BLaER1 treated with 17β-estradiol and CSF1 and Interleukin-3, amounts not matched to agents 10 nM and 100 nM (cell line): Measurements from ENCODE around the gene RNF220.

Experiments used
- H3K27ac ChIP-seq, 11 experiments: shearing (Covaris generic); formaldehyde crosslinking; 2 replicates each; pipeline ENCODE4 v1.8.1; 2022
- H3K27me3 ChIP-seq, 11 experiments: shearing (Covaris generic); formaldehyde crosslinking; 2 replicates each; pipeline ENCODE4 v1.8.1; 2022
- H3K36me3 ChIP-seq, 11 experiments: shearing (Covaris generic); formaldehyde crosslinking; 2 replicates each; pipeline ENCODE4 v1.8.1; 2022
- H3K4me1 ChIP-seq, 10 experiments: shearing (Covaris generic); formaldehyde crosslinking; 2 replicates each; pipeline ENCODE4 v1.8.1; 2022
- H3K4me2 ChIP-seq, 11 experiments: shearing (Covaris generic); formaldehyde crosslinking; 2 replicates each; pipeline ENCODE4 v1.8.1; 2022
- H3K4me3 ChIP-seq, 10 experiments: shearing (Covaris generic); formaldehyde crosslinking; 2 replicates each; pipeline ENCODE4 v1.8.1; 2022
- H3K9ac ChIP-seq, 11 experiments: shearing (Covaris generic); formaldehyde crosslinking; 2 replicates each; pipeline ENCODE4 v1.8.1; 2022
- H3K9me3 ChIP-seq, 11 experiments: shearing (Covaris generic); formaldehyde crosslinking; replicated peaks in 1 of 11; 2 replicates each; pipeline ENCODE4 v1.8.1; 2022
- H4K20me1 ChIP-seq, 11 experiments: shearing (Covaris generic); formaldehyde crosslinking; 2 replicates each; pipeline ENCODE4 v1.8.1; 2022
- Cebpa-rat ChIP-seq, 11 experiments: shearing (Covaris generic); IDR thresholded peaks; 2 replicates each; pipeline ENCODE4 v1.8.1; 2022

Gene RNF220

DNA sequence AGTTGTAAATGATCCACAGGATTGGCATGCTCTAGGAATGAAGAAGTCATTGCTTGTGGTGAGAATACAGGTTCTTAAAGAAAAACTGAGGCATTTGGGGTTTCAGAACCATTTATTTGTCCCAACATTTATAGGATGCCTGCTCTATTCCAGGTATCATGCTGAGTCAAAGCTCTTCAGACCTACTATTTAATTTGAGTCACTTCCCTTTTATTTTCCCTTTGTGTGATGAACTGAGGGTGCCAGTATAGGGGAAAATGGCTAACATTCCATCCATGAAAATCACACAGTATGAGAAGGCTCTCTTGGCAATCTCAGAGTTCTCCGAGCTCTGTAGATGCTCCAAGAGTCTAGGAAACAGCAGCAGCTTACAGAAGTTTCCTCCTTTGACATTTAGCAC lies 110.4 kb downstream of the RNF220 start:
- Histone ChIP-seq H3K9me3 (no peaks in the 10 kb centered on the region), H4K20me1 (no peaks in the 10 kb centered on the region), H3K4me1 (peaks cover 0 to 9% (median 5%) of the 10 kb centered on the region in 10 experiments; a peak in 17 of 20 replicates), H3K9ac (no peak overlapping the region), H3K36me3 (no peaks in the 10 kb centered on the region), H3K4me3 (no peak overlapping the region), H3K4me2 (no peak overlapping the region), H3K27ac (no peak overlapping the region), H3K27me3 (no peaks in the 10 kb centered on the region)
- no peak for TF ChIP-seq Cebpa-rat (IDR thresholded peaks at IDR 0.05)

GRCh38 chr1:44519035-44519676 lies 114.1 kb downstream of the RNF220 start:
- H3K27ac ChIP-seq = no peak overlapping the region
- H3K4me2 ChIP-seq = peak overlapping the region in 2 of 11 experiments; percentile 16 to 46; a peak in 2 of 22 replicates
- H3K36me3 ChIP-seq = no peaks in the 10 kb centered on the region
- H3K4me3 ChIP-seq = no peak overlapping the region
- no peaks in the 10 kb centered on the region for H3K9me3 ChIP-seq
- H3K9ac ChIP-seq = no peak overlapping the region
- no peaks in the 10 kb centered on the region for H3K27me3 ChIP-seq
- H3K4me1 ChIP-seq = peaks cover 0 to 8% (median 3%) of the 10 kb centered on the region in 10 experiments; a peak in 7 of 20 replicates
- H4K20me1 ChIP-seq = no peaks in the 10 kb centered on the region
- TF ChIP-seq Cebpa-rat (IDR thresholded peaks at IDR 0.05) = no peak

GRCh38 chr1:44521378-44522080 lies 116.5 kb downstream of the RNF220 start:
- H3K4me2 ChIP-seq = no peak overlapping the region
- H4K20me1 ChIP-seq = no peaks in the 10 kb centered on the region; a peak in 1 of 22 replicates
- peaks cover 0 to 8% (median 5%) of the 10 kb centered on the region in 10 experiments; a peak in 9 of 20 replicates for H3K4me1 ChIP-seq
- no peaks in the 10 kb centered on the region for H3K9me3 ChIP-seq
- H3K36me3 ChIP-seq = no peaks in the 10 kb centered on the region
- no peak overlapping the region for H3K27ac ChIP-seq
- H3K9ac ChIP-seq = no peak overlapping the region
- TF ChIP-seq Cebpa-rat (IDR thresholded peaks at IDR 0.05) = no peak
- no peak overlapping the region for H3K4me3 ChIP-seq
- no peaks in the 10 kb centered on the region for H3K27me3 ChIP-seq

GRCh38 chr1:44523593-44524591 lies 118.8 kb downstream of the RNF220 start:
- H4K20me1 ChIP-seq = no peaks in the 10 kb centered on the region; a peak in 1 of 22 replicates
- H3K4me3 ChIP-seq = no peak overlapping the region
- no peak for TF ChIP-seq Cebpa-rat (IDR thresholded peaks at IDR 0.05)
- H3K9me3 ChIP-seq = no peaks in the 10 kb centered on the region
- H3K4me1 ChIP-seq = peaks cover 0 to 8% (median 5%) of the 10 kb centered on the region in 10 experiments; a peak in 9 of 20 replicates
- H3K4me2 ChIP-seq = no peak overlapping the region
- H3K27ac ChIP-seq = no peak overlapping the region
- H3K9ac ChIP-seq = no peak overlapping the region
- no peaks in the 10 kb centered on the region for H3K27me3 ChIP-seq
- H3K36me3 ChIP-seq = no peaks in the 10 kb centered on the region

DNA sequence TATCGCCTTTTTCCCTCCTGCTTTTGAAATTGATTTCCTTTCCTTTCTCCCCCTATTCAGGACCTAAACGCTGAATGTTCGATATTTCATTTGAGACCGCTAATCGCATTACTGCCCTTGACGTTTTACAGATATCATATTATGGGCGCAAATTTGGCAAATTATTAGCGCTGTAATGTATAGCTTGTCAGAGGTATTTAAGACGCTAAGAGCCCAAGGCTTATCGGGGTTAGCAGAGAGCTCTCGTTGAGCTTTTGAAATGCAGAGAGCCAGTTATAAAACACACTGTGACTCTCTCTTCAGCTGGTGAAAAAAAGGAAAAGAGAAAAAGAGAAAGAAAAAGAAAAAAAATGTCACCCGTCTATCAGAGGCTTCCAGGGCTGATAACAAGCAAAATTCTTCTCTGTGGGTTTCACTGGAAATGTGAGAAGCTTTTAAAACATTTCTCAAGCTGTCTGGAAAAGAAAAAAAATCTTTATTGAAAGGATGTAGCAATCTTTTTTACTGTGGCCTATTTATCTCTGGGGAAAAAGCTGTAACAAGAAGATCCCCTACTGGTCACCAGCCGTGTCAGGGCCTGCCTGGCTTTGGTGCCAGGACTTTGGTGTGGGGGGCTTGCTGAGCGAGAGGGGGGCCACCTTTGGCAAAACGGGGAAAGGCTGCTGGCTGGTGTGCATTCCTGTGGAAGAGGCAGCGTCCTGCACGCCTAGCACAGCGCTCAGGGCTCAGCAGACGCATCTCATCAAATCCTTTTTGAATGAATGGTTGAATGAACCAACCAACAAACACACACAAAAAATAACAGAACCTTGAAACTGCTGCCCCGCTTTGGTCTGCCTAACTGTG lies 119.8 kb downstream of the RNF220 start:
- no peak for TF ChIP-seq Cebpa-rat (IDR thresholded peaks at IDR 0.05)
- Histone ChIP-seq H3K27me3 (no peaks in the 10 kb centered on the region), H3K4me2 (no peak overlapping the region), H3K4me3 (no peak overlapping the region), H3K27ac (no peak overlapping the region), H3K36me3 (no peaks in the 10 kb centered on the region), H4K20me1 (no peaks in the 10 kb centered on the region; a peak in 1 of 22 replicates), H3K4me1 (peaks cover 0 to 5% (median 0%) of the 10 kb centered on the region in 10 experiments; a peak in 2 of 20 replicates), H3K9me3 (no peaks in the 10 kb centered on the region), H3K9ac (no peak overlapping the region)

GRCh38 chr1:44526295-44527073 lies 121.4 kb downstream of the RNF220 start:
- Histone ChIP-seq H3K36me3 (no peaks in the 10 kb centered on the region), H4K20me1 (no peaks in the 10 kb centered on the region; a peak in 1 of 22 replicates), H3K9ac (no peak overlapping the region), H3K9me3 (no peaks in the 10 kb centered on the region), H3K4me2 (no peak overlapping the region), H3K4me1 (peaks cover 0 to 5% (median 0%) of the 10 kb centered on the region in 10 experiments; a peak in 2 of 20 replicates), H3K27me3 (no peaks in the 10 kb centered on the region), H3K4me3 (no peak overlapping the region), H3K27ac (no peak overlapping the region)
- no peak for TF ChIP-seq Cebpa-rat (IDR thresholded peaks at IDR 0.05)

GRCh38 chr1:44531785-44532566 lies 126.9 kb downstream of the RNF220 start:
- TF ChIP-seq Cebpa-rat (IDR thresholded peaks at IDR 0.05) = no peak
- no peak overlapping the region for H3K27ac ChIP-seq
- no peak overlapping the region for H3K4me3 ChIP-seq
- H4K20me1 ChIP-seq = no peaks in the 10 kb centered on the region
- H3K9me3 ChIP-seq = peaks cover 0 to 15% (median 0%) of the 10 kb centered on the region in 11 experiments; a peak in 2 of 22 replicates
- H3K4me1 ChIP-seq = no peaks in the 10 kb centered on the region
- H3K27me3 ChIP-seq = no peaks in the 10 kb centered on the region
- H3K36me3 ChIP-seq = no peaks in the 10 kb centered on the region
- H3K4me2 ChIP-seq = no peak overlapping the region
- no peak overlapping the region for H3K9ac ChIP-seq
